Fibroblast of mammary gland (primary cell): ENCODE results near the gene POLR3B.
A peak's percentile ranks its signal among the peaks of the same experiment; 100 is the strongest.

ENCODE experiments used
- DNase-seq: peaks from one replicate; pipeline ENCODE4 v3.0.0-alpha.2; 2010; ENCODE audit warnings: low read depth
- H3K4me3 ChIP-seq: 2 replicates; pipeline ENCODE4 v1.5.1; 2011; ENCODE audit warnings: low read depth, mild to moderate bottlenecking, low read length, moderate library complexity; ENCODE audit not compliant: control insufficient read depth
- TF ChIP-seq, protein P1 (sequence below): conservative IDR thresholded peaks from 2 replicates; pipeline ENCODE4 v1.5.1; 2011; ENCODE audit warnings: low read depth, low read length, inconsistent platforms; ENCODE audit not compliant: control insufficient read depth, insufficient read depth

The POLR3B gene

DNA sequence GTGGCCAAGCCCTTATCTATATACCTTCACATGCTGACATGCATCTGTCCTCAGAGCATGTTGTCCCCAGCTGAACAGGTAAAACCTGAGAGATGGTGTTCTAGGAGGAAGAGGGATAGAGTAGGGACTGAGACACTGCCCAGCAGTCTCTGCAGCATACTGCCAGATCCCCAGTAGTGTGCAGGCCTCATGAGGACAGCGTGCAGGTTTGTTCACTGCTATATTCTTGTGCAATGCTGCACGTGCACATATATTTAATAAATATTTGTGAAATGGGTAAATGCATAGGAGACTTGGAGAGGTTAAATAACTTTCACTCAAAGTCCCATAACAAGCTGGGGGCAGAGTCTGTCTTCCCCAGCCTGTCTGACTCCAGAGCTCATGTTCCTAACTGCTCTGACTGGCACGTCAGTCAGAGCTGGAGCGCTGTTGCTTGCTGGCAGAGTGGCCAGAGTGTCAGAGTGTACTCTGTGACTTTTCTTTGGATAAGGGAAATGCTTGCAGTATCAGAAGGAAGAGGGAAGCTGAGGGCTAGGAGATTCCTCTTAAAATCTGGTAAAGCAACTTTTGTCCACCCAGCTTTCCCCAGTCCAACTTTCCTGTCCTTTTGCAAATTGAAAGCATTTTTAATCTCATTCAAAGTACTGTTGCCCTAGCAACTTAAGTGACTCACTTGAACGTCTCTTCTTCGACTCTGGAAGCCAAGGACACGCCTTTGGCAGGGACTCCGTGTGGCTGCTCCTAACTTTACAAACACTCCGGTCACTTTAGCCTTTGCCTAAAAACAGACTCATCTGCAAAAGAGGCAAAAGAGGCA, 14.9 kb upstream of the POLR3B start:
- peak; percentile 89 for DNase-seq
- peak overlapping the region; percentile 41 for H3K4me3 ChIP-seq
- TF ChIP-seq, protein P1, sequence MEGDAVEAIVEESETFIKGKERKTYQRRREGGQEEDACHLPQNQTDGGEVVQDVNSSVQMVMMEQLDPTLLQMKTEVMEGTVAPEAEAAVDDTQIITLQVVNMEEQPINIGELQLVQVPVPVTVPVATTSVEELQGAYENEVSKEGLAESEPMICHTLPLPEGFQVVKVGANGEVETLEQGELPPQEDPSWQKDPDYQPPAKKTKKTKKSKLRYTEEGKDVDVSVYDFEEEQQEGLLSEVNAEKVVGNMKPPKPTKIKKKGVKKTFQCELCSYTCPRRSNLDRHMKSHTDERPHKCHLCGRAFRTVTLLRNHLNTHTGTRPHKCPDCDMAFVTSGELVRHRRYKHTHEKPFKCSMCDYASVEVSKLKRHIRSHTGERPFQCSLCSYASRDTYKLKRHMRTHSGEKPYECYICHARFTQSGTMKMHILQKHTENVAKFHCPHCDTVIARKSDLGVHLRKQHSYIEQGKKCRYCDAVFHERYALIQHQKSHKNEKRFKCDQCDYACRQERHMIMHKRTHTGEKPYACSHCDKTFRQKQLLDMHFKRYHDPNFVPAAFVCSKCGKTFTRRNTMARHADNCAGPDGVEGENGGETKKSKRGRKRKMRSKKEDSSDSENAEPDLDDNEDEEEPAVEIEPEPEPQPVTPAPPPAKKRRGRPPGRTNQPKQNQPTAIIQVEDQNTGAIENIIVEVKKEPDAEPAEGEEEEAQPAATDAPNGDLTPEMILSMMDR: no peak

DNA sequence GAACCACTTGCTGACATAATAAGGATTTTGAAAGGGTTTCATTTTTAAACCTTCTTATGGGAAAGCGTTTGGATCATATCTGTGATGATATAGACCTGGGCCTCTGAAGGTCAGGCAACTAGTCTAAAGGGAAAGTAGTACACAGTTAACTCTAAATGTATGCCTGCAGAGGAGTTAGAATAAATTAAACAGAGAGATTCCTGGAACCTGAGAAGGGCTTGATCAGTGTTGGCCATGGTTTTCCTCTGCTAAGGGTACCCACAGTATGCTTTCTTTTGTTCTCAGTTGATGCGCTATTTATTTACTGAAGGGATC, 14.4 kb upstream of the POLR3B start:
- peak overlapping the region; percentile 41 for H3K4me3 ChIP-seq
- no peak for DNase-seq
- TF ChIP-seq, protein P1: no peak

DNA sequence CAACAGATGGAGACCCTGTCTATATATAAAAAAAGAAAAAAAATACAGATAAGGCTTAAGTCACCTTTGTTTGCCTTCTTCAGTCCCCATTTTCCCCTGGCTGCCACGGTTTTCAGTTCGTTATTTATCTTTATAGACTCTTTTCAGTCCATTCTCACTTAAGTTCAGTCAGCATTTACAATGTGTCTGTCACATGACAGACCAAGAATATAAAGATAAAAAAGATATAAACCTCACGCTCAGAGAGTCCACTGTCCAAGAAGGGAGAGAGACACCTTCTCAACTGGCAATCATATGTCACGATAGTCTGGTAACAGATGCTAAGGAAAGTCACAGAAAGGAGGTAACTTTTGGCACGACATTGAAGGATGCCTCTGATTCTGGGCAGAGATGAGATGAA, 13.4 kb upstream of the POLR3B start:
- TF ChIP-seq, protein P1: no peak
- DNase-seq: no peak
- no peak overlapping the region for H3K4me3 ChIP-seq

DNA sequence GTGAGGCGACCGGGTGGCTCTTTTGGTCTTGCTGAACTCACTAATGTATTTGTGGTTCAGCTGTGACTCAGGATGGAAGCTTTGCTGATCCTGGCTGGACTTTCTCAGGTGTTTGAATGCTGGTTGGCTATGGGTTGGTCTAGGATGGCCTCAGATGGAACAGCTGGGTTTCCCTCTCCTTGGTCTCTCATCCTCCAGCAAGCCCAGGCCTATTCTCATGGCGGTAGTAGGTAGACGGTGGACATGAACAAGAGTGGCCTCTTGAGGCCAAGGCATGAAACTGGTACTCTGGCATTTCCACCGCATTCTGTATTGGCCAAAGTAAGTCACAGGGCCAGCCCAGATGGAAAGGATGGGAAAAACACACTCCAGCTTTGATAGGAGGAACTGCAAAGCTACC, 11.8 kb upstream of the POLR3B start:
- H3K4me3 ChIP-seq: no peak overlapping the region
- DNase-seq: peak; percentile 49
- TF ChIP-seq, protein P1: peak; percentile 28

DNA sequence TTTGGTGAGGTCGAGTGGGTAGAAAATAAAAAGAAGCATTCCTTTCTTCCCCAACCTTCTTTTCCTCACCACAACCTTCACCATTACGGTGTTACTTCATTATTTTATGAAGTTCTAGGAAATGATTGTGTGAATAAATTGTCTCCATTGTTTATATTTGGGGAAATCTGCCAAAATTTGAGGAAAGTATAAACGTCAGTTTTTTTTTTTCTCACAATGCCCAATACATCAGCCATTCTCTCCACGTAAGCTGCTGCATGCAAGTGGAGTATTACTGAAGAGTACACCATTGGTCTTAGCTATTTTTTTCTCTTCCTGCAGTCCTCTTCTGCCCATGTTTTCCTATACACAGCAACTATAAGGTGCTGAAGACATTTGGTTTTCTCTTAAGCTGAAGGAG, 9.1 kb upstream of the POLR3B start:
- no peak overlapping the region for H3K4me3 ChIP-seq
- TF ChIP-seq, protein P1: no peak
- DNase-seq: no peak

DNA sequence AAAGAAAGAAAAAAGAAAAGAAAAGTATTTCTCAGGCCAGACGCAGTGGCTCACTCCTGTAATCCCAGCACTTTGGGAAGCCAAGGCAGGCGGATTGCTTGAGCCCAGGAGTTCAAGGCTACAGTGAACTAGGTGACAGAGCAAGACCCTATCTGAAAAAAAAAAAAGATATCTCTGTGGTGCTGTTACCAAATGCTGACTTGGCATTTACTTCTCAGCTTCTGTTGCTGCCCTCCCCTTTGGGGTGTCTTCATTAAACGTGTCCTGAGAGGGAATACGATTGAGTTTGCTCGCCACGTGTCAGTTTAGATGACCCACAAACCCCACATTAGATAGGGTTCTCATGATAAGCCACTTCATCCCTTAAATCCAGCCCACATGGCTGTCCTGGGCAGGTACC, 4.4 kb upstream of the POLR3B start:
- TF ChIP-seq, protein P1: no peak
- H3K4me3 ChIP-seq: no peak overlapping the region
- no peak for DNase-seq
